Activated CD8-positive, alpha-beta memory T cell treated with anti-CD3 and anti-CD28 coated beads, Interleukin-2, amount 10 ng/mL, durations not matched to agents 7 days and 5 days (primary cell): Measurements from ENCODE around the gene WDR12. TPM values are rescaled to one million over a fixed set of nuclear protein-coding genes. Genes with fewer than 3 reads are reported as not detected.

ENCODE experiments used
- ATAC-seq: fragments of 150-1000 bp; cut with Tn5 transposase; one replicate; pipeline ENCODE4 v1.10.0; 2021; ENCODE audit warnings: moderate library complexity
- CTCF ChIA-PET: fragments of 350-600 bp; sonication (Branson Sonifier 250); formaldehyde crosslinking; loops from one replicate; lab custom pipeline; 2021; ENCODE audit warnings: antibody characterized with exemption; lab: Charles Lee
- DNase-seq: peaks from one replicate; pipeline ENCODE4 v3.0.0-alpha.2; 2020
- H3K27ac Mint-ChIP-seq: one replicate; pipeline ENCODE4 v1.8.0; 2021; ENCODE audit warnings: mild to moderate bottlenecking, mixed read lengths
- H3K27me3 Mint-ChIP-seq: one replicate; pipeline ENCODE4 v1.8.0; 2021; ENCODE audit warnings: mixed read lengths
- H3K36me3 Mint-ChIP-seq: one replicate; pipeline ENCODE4 v1.8.0; 2021; ENCODE audit warnings: mild to moderate bottlenecking, mixed read lengths
- H3K4me1 Mint-ChIP-seq: one replicate; pipeline ENCODE4 v1.8.0; 2021; ENCODE audit warnings: mixed read lengths
- H3K4me3 Mint-ChIP-seq: one replicate; pipeline ENCODE4 v1.8.0; 2021; ENCODE audit warnings: mild to moderate bottlenecking, moderate library complexity, mixed read lengths
- H3K9me3 Mint-ChIP-seq: one replicate; pipeline ENCODE4 v1.8.0; 2022; ENCODE audit warnings: low read depth, mixed read lengths
- total RNA-seq, 2 experiments: library from RNA; stranded (reverse); gene quantifications; one replicate each; pipeline ENCODE4 v1.2.3, GENCODE V29; 2021

Gene WDR12
- total RNA-seq, 2 experiments from 2014 or later: 51.8 to 81.7 TPM

DNA sequence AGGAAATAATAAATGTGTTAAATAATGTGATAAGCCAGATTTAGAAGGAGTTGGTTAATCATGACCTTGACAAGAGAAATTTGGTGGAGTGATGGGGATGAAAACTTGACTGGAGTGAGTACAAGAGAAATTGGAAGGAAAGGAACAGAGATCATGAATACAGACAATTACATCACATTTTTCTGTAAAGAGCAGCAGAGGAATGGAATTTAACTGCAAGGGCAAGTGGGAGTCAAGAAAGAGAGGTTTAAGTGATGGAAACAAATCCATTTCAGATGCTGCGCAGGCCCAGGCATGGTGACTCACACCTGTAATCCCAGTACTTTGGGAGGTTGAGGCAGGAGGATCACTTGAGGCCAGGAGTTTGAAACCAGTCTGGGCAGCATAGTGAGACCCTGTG is 86.6 kb downstream of the WDR12 start:
- Mint-ChIP-seq H3K4me3 (no peak overlapping the region), H3K27ac (no peak overlapping the region), H3K4me1 (no peaks in the 10 kb centered on the region), H3K36me3 (peaks cover 3% of the 10 kb centered on the region), H3K27me3 (no peaks in the 10 kb centered on the region), H3K9me3 (no peaks in the 10 kb centered on the region)
- DNase-seq (no peak), ATAC-seq (no peak)
- CTCF ChIA-PET: interaction anchor here (1.0 kb wide), 1 partner anchor 236 kb away, joined by 3 read pairs; no protein-coding TSS in a partner anchor

Other genes starting within 250 kb of the WDR12 start
- 1 to 10 TPM; 3.8 to 5.1 TPM for gene ICA1L, start 39.9 kb downstream of the WDR12 start, total RNA-seq
- gene CARF, start 602 bp upstream of the WDR12 start, total RNA-seq: 10 to 100 TPM in 1 of 2 experiments, 1 to 10 TPM in 1; 8.2 to 11.5 TPM
- gene NBEAL1, start 103.2 kb upstream of the WDR12 start, total RNA-seq: 10 to 100 TPM in 1 of 2 experiments, 1 to 10 TPM in 1; 9.9 to 16.6 TPM